H1 (cell line): ENCODE measurements around the gene ISG15. TPM values are rescaled to one million over a fixed set of nuclear protein-coding genes. Genes with fewer than 3 reads are reported as not detected.
"Not testable (repeated sequence)": the region's sequence is repeated elsewhere in the genome, so short reads cannot be mapped to it uniquely, and the experiment has no call there.

ENCODE experiments used
- CTCF ChIA-PET: fragments of 300-600 bp; sonication (Branson Sonifier 250); formaldehyde crosslinking; loops from one replicate; lab custom pipeline; 2021; ENCODE audit not compliant: partially characterized antibody; lab: Charles Lee
- POLR2A ChIA-PET: fragments of 300-600 bp; sonication (Branson Sonifier 250); formaldehyde crosslinking; loops from one replicate; lab custom pipeline; 2021; ENCODE audit warnings: inconsistent platforms; ENCODE audit not compliant: partially characterized antibody; lab: Charles Lee
- DNase-seq, 2 experiments: peaks; one replicate each; pipeline versions ENCODE4 v3.0.0 to v3.0.0-alpha.2; 2010 to 2022; ENCODE audit warnings: low spot score in 2 of 2, low read depth in 1 of 2, mixed read lengths in 1 of 2
- FAIRE-seq: peaks from 2 replicates; lab custom pipeline; 2011; peaks lifted over from hg19 to GRCh38; lab: Jason Lieb, UNC
- H2AFZ ChIP-seq: 2 replicates; pipeline ENCODE4 v1.8.1; 2012; ENCODE audit warnings: low read length, inconsistent platforms
- H2AK5ac ChIP-seq: 2 replicates; pipeline ENCODE4 v1.6.1; 2013; ENCODE audit warnings: low read depth, low read length
- H2BK120ac ChIP-seq: replicated peaks from 2 replicates; pipeline ENCODE3; 2013; ENCODE audit warnings: low read depth, low read length, inconsistent platforms
- H2BK12ac ChIP-seq: 2 replicates; pipeline ENCODE4 v1.6.1; 2013; ENCODE audit warnings: low read depth, low read length
- H2BK15ac ChIP-seq: 2 replicates; pipeline ENCODE4 v1.6.1; 2013; ENCODE audit warnings: low read length
- H2BK20ac ChIP-seq: 2 replicates; pipeline ENCODE4 v1.6.1; 2013; ENCODE audit warnings: low read length
- H2BK5ac ChIP-seq: 2 replicates; pipeline ENCODE4 v1.6.1; 2013; ENCODE audit warnings: low read depth, low read length
- H3K14ac ChIP-seq: 2 replicates; pipeline ENCODE4 v1.6.1; 2013; ENCODE audit warnings: inconsistent platforms; ENCODE audit not compliant: insufficient read length
- H3K18ac ChIP-seq: 2 replicates; pipeline ENCODE4 v1.6.1; 2013; ENCODE audit warnings: low read length; ENCODE audit errors: extremely low read depth
- H3K23ac ChIP-seq: 2 replicates; pipeline ENCODE4 v1.6.1; 2013; ENCODE audit warnings: inconsistent platforms; ENCODE audit not compliant: insufficient read length
- H3K23me2 ChIP-seq: 2 replicates; pipeline ENCODE4 v1.6.1; 2013; ENCODE audit warnings: low read depth, low read length
- H3K27ac ChIP-seq: 2 replicates; pipeline ENCODE4 v1.6.1; 2011; ENCODE audit warnings: low read depth, low read length, inconsistent platforms
- H3K27me3 ChIP-seq, 4 experiments: replicated peaks in 1 of 4; 1 replicate in 1 of 4; 2 replicates in 3 of 4; pipeline versions ENCODE4 v1.6.1 to v1.8.1; 2011 to 2013; ENCODE audit warnings: low read length in 3 of 4, mild to moderate bottlenecking in 3 of 4, inconsistent platforms in 2 of 4, mixed read lengths in 2 of 4, moderate library complexity in 1 of 4; ENCODE audit not compliant: control insufficient read depth in 3 of 4, insufficient read depth in 3 of 4; ENCODE audit errors: extremely low read depth in 1 of 4
- H3K36me3 ChIP-seq, 4 experiments: 2 replicates each; pipeline versions ENCODE4 v1.6.1 to v1.8.1; 2011 to 2013; ENCODE audit warnings: mild to moderate bottlenecking in 4 of 4, low read length in 3 of 4, moderate library complexity in 2 of 4, control low read depth in 1 of 4, inconsistent platforms in 1 of 4; ENCODE audit not compliant: insufficient read depth in 4 of 4, control insufficient read depth in 2 of 4
- H3K4ac ChIP-seq: replicated peaks from 2 replicates; pipeline ENCODE3; 2013; ENCODE audit warnings: low read length, low read depth, mixed read lengths, inconsistent platforms; ENCODE audit not compliant: insufficient read length
- H3K4me1 ChIP-seq, 4 experiments: replicated peaks in 1 of 4; 1 replicate in 1 of 4; 2 replicates in 3 of 4; pipeline versions ENCODE4 v1.6.1 to v1.8.1; 2011 to 2013; ENCODE audit warnings: low read length in 3 of 4, inconsistent platforms in 2 of 4, mixed read lengths in 1 of 4; ENCODE audit not compliant: insufficient read depth in 4 of 4, control insufficient read depth in 3 of 4
- H3K4me2 ChIP-seq, 2 experiments: 2 replicates each; pipeline versions ENCODE4 v1.6.1 to v1.8.1; 2011 to 2013; ENCODE audit warnings: low read depth in 2 of 2, low read length in 2 of 2, control low read depth in 1 of 2, inconsistent platforms in 1 of 2, mild to moderate bottlenecking in 1 of 2; ENCODE audit not compliant: insufficient read depth in 1 of 2
- H3K4me3 ChIP-seq, 4 experiments: fragments of 200-600, 300-600 bp in 1 of 4; sonication (generic), shearing (Covaris generic), sonication (Bioruptor Twin) in 1 of 4; 2 replicates each; pipeline versions ENCODE4 v1.5.1 to v1.8.1; 2011 to 2016; ENCODE audit warnings: low read length in 4 of 4, low read depth in 3 of 4, control low read depth in 2 of 4, inconsistent platforms in 2 of 4, mild to moderate bottlenecking in 2 of 4, mixed read lengths in 1 of 4, moderate library complexity in 1 of 4; ENCODE audit not compliant: insufficient read depth in 2 of 4; ENCODE audit errors: extremely low read depth in 1 of 4
- H3K56ac ChIP-seq: replicated peaks from 2 replicates; pipeline ENCODE3; 2013; ENCODE audit warnings: low read depth, mild to moderate bottlenecking, mixed read lengths, low read length, inconsistent platforms; ENCODE audit not compliant: insufficient read length
- H3K79me1 ChIP-seq: 2 replicates; pipeline ENCODE4 v1.6.1; 2013; ENCODE audit warnings: low read depth, low read length, control low read depth
- H3K79me2 ChIP-seq, 2 experiments: 2 replicates each; pipeline versions ENCODE4 v1.6.1 to v1.8.1; 2012 to 2013; ENCODE audit warnings: low read length in 2 of 2, mild to moderate bottlenecking in 2 of 2, inconsistent platforms in 1 of 2; ENCODE audit not compliant: insufficient read depth in 2 of 2, control insufficient read depth in 1 of 2
- H3K9ac ChIP-seq, 4 experiments: replicated peaks in 1 of 4; 1 replicate in 1 of 4; 2 replicates in 3 of 4; pipeline versions ENCODE4 v1.6.1 to v1.8.1; 2011 to 2013; ENCODE audit warnings: low read depth in 3 of 4, low read length in 3 of 4, control low read depth in 2 of 4, mild to moderate bottlenecking in 2 of 4, moderate library complexity in 2 of 4, inconsistent platforms in 1 of 4; ENCODE audit errors: extremely low read depth in 1 of 4
- H3K9me3 ChIP-seq, 2 experiments: 2 replicates each; pipeline versions ENCODE4 v1.6.1 to v1.8.1; 2012 to 2013; ENCODE audit warnings: mild to moderate bottlenecking in 2 of 2, moderate library complexity in 2 of 2, control low read depth in 1 of 2, inconsistent platforms in 1 of 2, low read depth in 1 of 2, low read length in 1 of 2, mixed read lengths in 1 of 2; ENCODE audit not compliant: insufficient read depth in 2 of 2
- H4K20me1 ChIP-seq, 2 experiments: replicated peaks in 1 of 2; 2 replicates each; pipeline versions ENCODE3 to v1.8.1; 2011 to 2013; ENCODE audit warnings: inconsistent platforms in 2 of 2, low read length in 2 of 2, mild to moderate bottlenecking in 1 of 2; ENCODE audit not compliant: insufficient read depth in 2 of 2, control insufficient read depth in 1 of 2
- H4K5ac ChIP-seq: 2 replicates; pipeline ENCODE4 v1.6.1; 2013; ENCODE audit warnings: low read length, low read depth, mixed read lengths, inconsistent platforms; ENCODE audit not compliant: insufficient read length
- H4K8ac ChIP-seq: 2 replicates; pipeline ENCODE4 v1.8.0; 2013; ENCODE audit warnings: mild to moderate bottlenecking, moderate library complexity, low read length, inconsistent platforms; ENCODE audit not compliant: insufficient read depth; ENCODE audit errors: extremely low read depth
- H4K91ac ChIP-seq: replicated peaks from 2 replicates; pipeline ENCODE3; 2013; ENCODE audit warnings: low read length, mixed read lengths, inconsistent platforms; ENCODE audit not compliant: insufficient read length
- EZH2 ChIP-seq: fragments of 200-600 bp; sonication (generic); IDR thresholded peaks from 2 replicates; pipeline ENCODE4 v1.7.1; 2012; ENCODE audit warnings: low read depth, mild to moderate bottlenecking, moderate library complexity, low read length, inconsistent platforms; ENCODE audit not compliant: severe bottlenecking
- FOSL1 ChIP-seq: IDR thresholded peaks from 2 replicates; pipeline ENCODE4 v1.6.1; 2011; ENCODE audit warnings: mild to moderate bottlenecking, low read depth, low read length, moderate library complexity; ENCODE audit not compliant: insufficient read depth
- GTF2F1 ChIP-seq: IDR thresholded peaks from 2 replicates; pipeline ENCODE4 v1.6.1; 2012; ENCODE audit warnings: low read depth, low read length, improper control_type of control experiment, borderline replicate concordance
- HDAC6 ChIP-seq: IDR thresholded peaks from one replicate; pipeline ENCODE4 v1.7.1; 2012; ENCODE audit warnings: low read depth, mild to moderate bottlenecking, inconsistent platforms, low read length, moderate library complexity
- POLR2AphosphoS5 ChIP-seq: IDR thresholded peaks from 2 replicates; pipeline ENCODE4 v1.6.1; 2011; ENCODE audit warnings: low read depth, low read length
- RBBP5 ChIP-seq: IDR thresholded peaks from 2 replicates; pipeline ENCODE4 v1.7.1; 2012; ENCODE audit warnings: low read depth, mild to moderate bottlenecking, inconsistent platforms, low read length, moderate library complexity, borderline replicate concordance
- RNF2 ChIP-seq: fragments of 200-900, 300-1000 bp; sonication (generic); IDR thresholded peaks from 2 replicates; pipeline ENCODE4 v1.7.1; 2016; ENCODE audit warnings: borderline replicate concordance, low read depth, mild to moderate bottlenecking, antibody characterized with exemption, low read length; ENCODE audit not compliant: poor library complexity, severe bottlenecking; ENCODE audit errors: missing control alignments
- SP2 ChIP-seq: IDR thresholded peaks from 2 replicates; pipeline ENCODE4 v1.6.1; 2012; ENCODE audit warnings: mild to moderate bottlenecking, low read length, inconsistent platforms
- TAF7 ChIP-seq: optimal IDR thresholded peaks from 2 replicates; pipeline ENCODE3; 2011; ENCODE audit warnings: low read depth, mild to moderate bottlenecking, inconsistent platforms, low read length, moderate library complexity, borderline replicate concordance
- USF2 ChIP-seq: IDR thresholded peaks from 2 replicates; pipeline ENCODE4 v1.6.1; 2011; ENCODE audit warnings: low read length, improper control_type of control experiment
- WGBS, 2 experiments: shearing (Covaris generic) in 1 of 2; methylation state at CpG; one replicate each; pipeline versions ENCODE4 v1.1.6 to v1.1.7; 2013 to 2015; ENCODE audit warnings: low lambda C conversion rate in 2 of 2, mixed read lengths in 2 of 2, inconsistent platforms in 1 of 2, low coverage in 1 of 2, missing lambda C conversion rate in 1 of 2; ENCODE audit not compliant: insufficient replicate concordance in 2 of 2, insufficient coverage in 1 of 2, insufficient read length in 1 of 2; ENCODE audit errors: extremely low coverage in 1 of 2, missing lambda C conversion rate in 1 of 2; 5-methylcytosine and 5-hydroxymethylcytosine counted together
- polyA plus RNA-seq, 7 experiments: library from polyadenylated mRNA; depleted of rRNA in 3 of 7; stranded (reverse) in 5 of 7; unstranded in 2 of 7; fragments of >200 nt in 5 of 7; fragments of 200-250 nt in 2 of 7; gene quantifications; 1 replicate in 5 of 7; 2 replicates in 1 of 7; 4 replicates in 1 of 7; pipeline versions ENCODE4 v1.2.1 to v1.2.3, GENCODE V29; 2011 to 2013; ENCODE audit warnings: missing spikeins in 2 of 7, mixed read lengths in 2 of 7
- total RNA-seq: library from RNA; stranded (reverse); fragmentation: NEBNext Ultra II Directional; extraction: Animal tissue kit (Norgen Biotek cat#: 25700); gene quantifications from 2 replicates; pipeline ENCODE4 v1.2.1, GENCODE V29; 2021

The ISG15 gene
- total and polyA plus RNA-seq, 2 of the 8 experiments (the other 6 are each of a cell fraction or from before 2014, with no cell fraction given), result 29.3 to 121 TPM

GRCh38 chr1:1006305-1007159 is 6.8 kb upstream of the ISG15 start (continued):
- TF ChIP-seq GTF2F1 (no peak), POLR2AphosphoS5 (no peak), RNF2 (no peak), SP2 (no peak), RBBP5 (no peak), EZH2 (no peak), FOSL1 (no peak), HDAC6 (no peak), USF2 (no peak), TAF7 (no peak)

DNA sequence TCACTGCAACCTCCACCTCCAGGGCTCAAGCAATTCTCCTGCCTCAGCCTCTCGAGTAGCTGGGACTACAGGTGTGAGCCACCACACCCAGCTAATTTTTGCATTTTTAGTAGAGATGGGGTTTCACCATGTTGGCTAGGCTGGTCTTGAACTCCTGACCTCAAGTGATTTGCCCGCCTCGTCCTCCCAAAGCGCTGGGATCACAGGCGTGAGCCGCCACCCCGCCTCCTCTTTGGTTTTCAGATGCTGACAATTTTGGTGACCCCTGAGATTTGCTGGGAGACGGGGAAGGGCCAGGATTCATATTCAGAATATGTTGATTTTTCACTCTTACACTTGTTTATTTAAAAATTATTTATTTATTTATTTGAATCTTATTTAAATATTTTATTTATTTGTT is 3.2 kb upstream of the ISG15 start:
- H3K23ac ChIP-seq, H3K18ac ChIP-seq, H2BK12ac ChIP-seq, H2AFZ ChIP-seq, H2BK5ac ChIP-seq, H3K27me3 ChIP-seq, H3K56ac ChIP-seq, H3K79me2 ChIP-seq, H3K9ac ChIP-seq, H3K23me2 ChIP-seq, H3K4me2 ChIP-seq, DNase-seq, H3K14ac ChIP-seq, H2AK5ac ChIP-seq, H4K20me1 ChIP-seq, H3K79me1 ChIP-seq, H2BK15ac ChIP-seq, FAIRE-seq, H3K36me3 ChIP-seq, H3K4me3 ChIP-seq, H4K5ac ChIP-seq, H2BK20ac ChIP-seq, H3K9me3 ChIP-seq, H3K4ac ChIP-seq, POLR2A ChIA-PET, H2BK120ac ChIP-seq, H4K91ac ChIP-seq, H4K8ac ChIP-seq, H3K27ac ChIP-seq: not testable (repeated sequence)
- H3K4me1 ChIP-seq, result peaks cover 0 to 30% (median 18%) of the 10 kb centered on the region in 4 experiments; a peak in 6 of 7 replicates
- WGBS, 2 experiments, result 93% methylated on average over 8 of the region's 8 CpGs; no CpG with 5 or more reads in 1 of the 2 experiments
- CTCF ChIA-PET, result interaction anchor here (1.2 to 1.6 kb wide), 3 partner anchors 11 to 58 kb away, joined by 3 to 5 read pairs (median 4); partner anchors contain the start of gene HES4
